Measurements from ENCODE around the gene PRKCQ.

PRKCQ gene

DNA sequence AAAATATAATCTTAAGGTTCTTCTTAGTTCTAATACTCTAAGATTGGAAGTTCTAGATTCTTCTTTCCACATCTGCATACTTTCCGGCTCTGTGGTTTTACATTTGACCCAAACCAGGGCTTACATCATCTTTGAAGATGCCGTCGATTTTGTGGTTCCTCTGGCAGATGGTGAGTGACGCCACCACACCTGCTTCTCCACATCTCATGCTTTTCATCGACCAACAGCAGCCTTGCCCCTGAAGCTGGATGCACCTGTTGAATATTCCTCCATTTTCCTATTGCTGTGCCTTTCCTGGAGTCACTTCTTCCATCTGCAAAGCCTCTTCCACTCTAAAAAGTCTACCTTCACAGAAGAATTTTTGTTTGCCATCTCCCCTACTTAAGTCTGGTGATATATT, 121.3 kb downstream of the PRKCQ start:
- TF ChIP-seq, protein P1, sequence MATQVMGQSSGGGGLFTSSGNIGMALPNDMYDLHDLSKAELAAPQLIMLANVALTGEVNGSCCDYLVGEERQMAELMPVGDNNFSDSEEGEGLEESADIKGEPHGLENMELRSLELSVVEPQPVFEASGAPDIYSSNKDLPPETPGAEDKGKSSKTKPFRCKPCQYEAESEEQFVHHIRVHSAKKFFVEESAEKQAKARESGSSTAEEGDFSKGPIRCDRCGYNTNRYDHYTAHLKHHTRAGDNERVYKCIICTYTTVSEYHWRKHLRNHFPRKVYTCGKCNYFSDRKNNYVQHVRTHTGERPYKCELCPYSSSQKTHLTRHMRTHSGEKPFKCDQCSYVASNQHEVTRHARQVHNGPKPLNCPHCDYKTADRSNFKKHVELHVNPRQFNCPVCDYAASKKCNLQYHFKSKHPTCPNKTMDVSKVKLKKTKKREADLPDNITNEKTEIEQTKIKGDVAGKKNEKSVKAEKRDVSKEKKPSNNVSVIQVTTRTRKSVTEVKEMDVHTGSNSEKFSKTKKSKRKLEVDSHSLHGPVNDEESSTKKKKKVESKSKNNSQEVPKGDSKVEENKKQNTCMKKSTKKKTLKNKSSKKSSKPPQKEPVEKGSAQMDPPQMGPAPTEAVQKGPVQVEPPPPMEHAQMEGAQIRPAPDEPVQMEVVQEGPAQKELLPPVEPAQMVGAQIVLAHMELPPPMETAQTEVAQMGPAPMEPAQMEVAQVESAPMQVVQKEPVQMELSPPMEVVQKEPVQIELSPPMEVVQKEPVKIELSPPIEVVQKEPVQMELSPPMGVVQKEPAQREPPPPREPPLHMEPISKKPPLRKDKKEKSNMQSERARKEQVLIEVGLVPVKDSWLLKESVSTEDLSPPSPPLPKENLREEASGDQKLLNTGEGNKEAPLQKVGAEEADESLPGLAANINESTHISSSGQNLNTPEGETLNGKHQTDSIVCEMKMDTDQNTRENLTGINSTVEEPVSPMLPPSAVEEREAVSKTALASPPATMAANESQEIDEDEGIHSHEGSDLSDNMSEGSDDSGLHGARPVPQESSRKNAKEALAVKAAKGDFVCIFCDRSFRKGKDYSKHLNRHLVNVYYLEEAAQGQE (IDR thresholded peaks at IDR 0.05; ENCODE audit: insufficient replicate concordance, low read depth): no peak
- TF ChIP-seq POLR2AphosphoS5 (IDR thresholded peaks at IDR 0.05; ENCODE audit: low read depth): no peak
- TF ChIP-seq SPI1 (IDR thresholded peaks at IDR 0.05; ENCODE audit: borderline replicate concordance, low read depth): no peak
- TF ChIP-seq, protein P2, sequence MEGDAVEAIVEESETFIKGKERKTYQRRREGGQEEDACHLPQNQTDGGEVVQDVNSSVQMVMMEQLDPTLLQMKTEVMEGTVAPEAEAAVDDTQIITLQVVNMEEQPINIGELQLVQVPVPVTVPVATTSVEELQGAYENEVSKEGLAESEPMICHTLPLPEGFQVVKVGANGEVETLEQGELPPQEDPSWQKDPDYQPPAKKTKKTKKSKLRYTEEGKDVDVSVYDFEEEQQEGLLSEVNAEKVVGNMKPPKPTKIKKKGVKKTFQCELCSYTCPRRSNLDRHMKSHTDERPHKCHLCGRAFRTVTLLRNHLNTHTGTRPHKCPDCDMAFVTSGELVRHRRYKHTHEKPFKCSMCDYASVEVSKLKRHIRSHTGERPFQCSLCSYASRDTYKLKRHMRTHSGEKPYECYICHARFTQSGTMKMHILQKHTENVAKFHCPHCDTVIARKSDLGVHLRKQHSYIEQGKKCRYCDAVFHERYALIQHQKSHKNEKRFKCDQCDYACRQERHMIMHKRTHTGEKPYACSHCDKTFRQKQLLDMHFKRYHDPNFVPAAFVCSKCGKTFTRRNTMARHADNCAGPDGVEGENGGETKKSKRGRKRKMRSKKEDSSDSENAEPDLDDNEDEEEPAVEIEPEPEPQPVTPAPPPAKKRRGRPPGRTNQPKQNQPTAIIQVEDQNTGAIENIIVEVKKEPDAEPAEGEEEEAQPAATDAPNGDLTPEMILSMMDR (IDR thresholded peaks at IDR 0.05; ENCODE audit: insufficient read depth, low read length): no peak
- TF ChIP-seq GABPA (IDR thresholded peaks at IDR 0.05; ENCODE audit: low read depth): no peak
- no peak overlapping the region for H3K27ac ChIP-seq (replicated peaks)
- no peak overlapping the region for H3K4me3 ChIP-seq (replicated peaks; ENCODE audit: insufficient read depth, low read length)
- no peaks in the 10 kb centered on the region for H3K27me3 ChIP-seq (ENCODE audit: insufficient read depth, poor library complexity, severe bottlenecking)
- peak in 1 of 2 experiments; percentile 1 for DNase-seq (ENCODE audit: low read depth in 1 of 2, low spot score in 1 of 2)

DNA sequence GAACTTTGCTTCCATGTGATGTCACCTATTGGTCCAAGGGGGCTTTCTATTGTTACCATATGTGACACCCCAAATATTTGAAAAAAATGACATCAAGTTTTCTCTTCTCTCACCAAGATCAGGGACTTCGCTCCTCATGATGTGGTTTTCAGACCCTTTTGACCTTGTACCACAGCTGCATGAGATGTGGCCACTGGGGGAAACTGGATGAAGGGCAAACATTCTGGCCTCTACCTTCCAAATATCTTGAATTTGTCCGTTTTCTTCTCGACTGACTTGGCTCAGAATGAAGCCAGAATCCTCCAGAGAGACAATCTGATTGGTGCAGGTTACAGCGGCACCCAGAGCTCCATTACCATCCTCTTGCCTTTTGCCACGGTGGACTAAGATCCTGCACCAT, 122.7 kb downstream of the PRKCQ start:
- H3K27me3 ChIP-seq (ENCODE audit: insufficient read depth, poor library complexity, severe bottlenecking): no peaks in the 10 kb centered on the region
- no peak overlapping the region for H3K4me3 ChIP-seq (replicated peaks; ENCODE audit: insufficient read depth, low read length)
- DNase-seq (ENCODE audit: low read depth in 1 of 2, low spot score in 1 of 2): no peak
- TF ChIP-seq GABPA (IDR thresholded peaks at IDR 0.05; ENCODE audit: low read depth): no peak
- TF ChIP-seq SPI1 (IDR thresholded peaks at IDR 0.05; ENCODE audit: borderline replicate concordance, low read depth): no peak
- TF ChIP-seq, protein P1 (IDR thresholded peaks at IDR 0.05; ENCODE audit: insufficient replicate concordance, low read depth): no peak
- TF ChIP-seq POLR2AphosphoS5 (IDR thresholded peaks at IDR 0.05; ENCODE audit: low read depth): no peak
- TF ChIP-seq, protein P2 (IDR thresholded peaks at IDR 0.05; ENCODE audit: insufficient read depth, low read length): no peak
- H3K27ac ChIP-seq (replicated peaks): no peak overlapping the region

DNA sequence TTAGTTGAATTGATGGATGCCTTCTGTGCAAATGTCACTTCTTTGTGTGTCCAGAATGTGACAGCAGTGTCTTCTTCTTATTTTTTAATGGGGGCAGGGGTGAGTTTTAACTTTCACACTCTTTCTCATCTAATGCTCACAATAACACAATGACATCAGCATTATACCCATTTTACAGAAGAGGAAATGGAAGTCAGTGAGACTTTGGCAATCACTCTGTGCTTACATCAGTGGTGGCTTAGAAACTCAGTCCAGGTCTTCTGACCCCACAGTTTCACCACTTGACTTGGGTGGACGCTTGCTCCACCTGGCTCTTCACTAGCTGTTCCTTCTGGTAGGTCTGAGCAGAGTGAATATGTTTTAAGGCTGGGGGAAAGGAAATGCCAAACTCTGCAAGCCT, 124.0 kb downstream of the PRKCQ start:
- no peak for DNase-seq (ENCODE audit: low read depth in 1 of 2, low spot score in 1 of 2)
- Histone ChIP-seq H3K27ac (replicated peaks) (no peak overlapping the region), H3K4me3 (replicated peaks; ENCODE audit: insufficient read depth, low read length) (no peak overlapping the region), H3K27me3 (ENCODE audit: insufficient read depth, poor library complexity, severe bottlenecking) (no peaks in the 10 kb centered on the region)
- TF ChIP-seq, protein P2 (IDR thresholded peaks at IDR 0.05; ENCODE audit: insufficient read depth, low read length): no peak
- TF ChIP-seq POLR2AphosphoS5 (IDR thresholded peaks at IDR 0.05; ENCODE audit: low read depth) (no peak), SPI1 (IDR thresholded peaks at IDR 0.05; ENCODE audit: borderline replicate concordance, low read depth) (no peak), GABPA (IDR thresholded peaks at IDR 0.05; ENCODE audit: low read depth) (no peak)
- TF ChIP-seq, protein P1 (IDR thresholded peaks at IDR 0.05; ENCODE audit: insufficient replicate concordance, low read depth): no peak

Data from HL-60 (cell line).